Natural killer cell (primary cell): ENCODE data around the gene PODXL. TPM values are rescaled to one million over a fixed set of nuclear protein-coding genes. Genes with fewer than 3 reads are reported as not detected.
A peak's percentile ranks its signal among the peaks of the same experiment; 100 is the strongest.
"Not testable (repeated sequence)": the region's sequence is repeated elsewhere in the genome, so short reads cannot be mapped to it uniquely, and the experiment has no call there.

ENCODE experiments used
- ATAC-seq, 3 donors: fragments of 150-1000 bp in 2 of 3; fragments of 200-7000 bp in 1 of 3; cut with Tn5 transposase; 1 replicate in 1 of 3; 2 replicates in 2 of 3; pipeline ENCODE4 v1.10.0; 2021; ENCODE audit warnings: mild to moderate bottlenecking in 2 of 3, moderate library complexity in 2 of 3
- DNase-seq, 2 donors: peaks; one replicate each; pipeline versions ENCODE4 v3.0.0 to v3.0.0-alpha.2; 2013 to 2021; ENCODE audit warnings: mixed read lengths in 1 of 2
- H3K27ac ChIP-seq: one replicate; pipeline ENCODE4 v1.5.1; 2013; ENCODE audit warnings: mild to moderate bottlenecking, low read length
- H3K27me3 ChIP-seq: one replicate; pipeline ENCODE4 v1.6.1; 2013; ENCODE audit warnings: low read length; ENCODE audit not compliant: control insufficient read depth, insufficient read depth
- H3K36me3 ChIP-seq: one replicate; pipeline ENCODE4 v1.6.1; 2013; ENCODE audit warnings: low read length; ENCODE audit not compliant: control insufficient read depth, insufficient read depth
- H3K4me1 ChIP-seq: one replicate; pipeline ENCODE4 v1.6.1; 2013; ENCODE audit warnings: low read length; ENCODE audit not compliant: control insufficient read depth, insufficient read depth
- H3K4me3 ChIP-seq: one replicate; pipeline ENCODE4 v1.5.1; 2013; ENCODE audit warnings: low read length
- H3K9me3 ChIP-seq: one replicate; pipeline ENCODE4 v1.6.1; 2013; ENCODE audit warnings: low read length; ENCODE audit not compliant: control insufficient read depth, insufficient read depth
- H3K27ac Mint-ChIP-seq, 2 donors: one replicate each; pipeline ENCODE4 v1.8.0; 2022; ENCODE audit warnings: mild to moderate bottlenecking in 2 of 2, mixed read lengths in 2 of 2, moderate library complexity in 1 of 2
- H3K27me3 Mint-ChIP-seq, 2 donors: one replicate each; pipeline ENCODE4 v1.8.0; 2022; ENCODE audit warnings: low read depth in 2 of 2, mixed read lengths in 2 of 2
- H3K36me3 Mint-ChIP-seq: one replicate; pipeline ENCODE4 v1.8.0; 2022; ENCODE audit warnings: mixed read lengths
- H3K4me1 Mint-ChIP-seq, 2 donors: one replicate each; pipeline ENCODE4 v1.8.0; 2022; ENCODE audit warnings: mixed read lengths in 2 of 2
- H3K4me3 Mint-ChIP-seq: one replicate; pipeline ENCODE4 v1.8.0; 2022; ENCODE audit warnings: mild to moderate bottlenecking, moderate library complexity, mixed read lengths
- H3K9me3 Mint-ChIP-seq, 2 donors: one replicate each; pipeline ENCODE4 v1.8.0; 2022; ENCODE audit warnings: mixed read lengths in 2 of 2
- WGBS: methylation state at CpG from one replicate; pipeline ENCODE4 v1.1.7; 2013; ENCODE audit warnings: missing lambda C conversion rate; ENCODE audit not compliant: insufficient coverage; 5-methylcytosine and 5-hydroxymethylcytosine counted together
- intact Hi-C: fragments of 100-400 bp; cut with micrococcal nuclease; formaldehyde crosslinking; loops from one replicate; pipeline ENCODE4 v1.14.2; 2022
- total RNA-seq, 4 donors: library from RNA; stranded (reverse); fragments of 120-200 nt in 1 of 4; gene quantifications; one replicate each; pipeline versions ENCODE4 v1.2.3 to v1.2.4, GENCODE V29; 2013 to 2022
- TF ChIP-seq, protein P1 (sequence below): fragments of 200-600 bp; IDR thresholded peaks from one replicate; pipeline ENCODE4 v1.8.0; 2022; ENCODE audit warnings: antibody characterized with exemption

Gene PODXL
- total RNA-seq, 3 donors from 2014 or later (not counting 1 experiment from before 2014, with no cell fraction given): 0.35 to 1.4 (median 0.88) TPM

GRCh38 chr7:131467788-131468187 is 88.6 kb downstream of the PODXL start:
- H3K9me3 ChIP-seq: no peaks in the 10 kb centered on the region
- Mint-ChIP-seq H3K27ac (peak overlapping the region in 1 of 2 donors; percentile 5), H3K4me1 (no peaks in the 10 kb centered on the region), H3K36me3 (peaks cover 35% of the 10 kb centered on the region), H3K4me3 (no peak overlapping the region), H3K9me3 (no peaks in the 10 kb centered on the region), H3K27me3 (no peaks in the 10 kb centered on the region)
- intact Hi-C loops: no loop called here
- TF ChIP-seq, protein P1, sequence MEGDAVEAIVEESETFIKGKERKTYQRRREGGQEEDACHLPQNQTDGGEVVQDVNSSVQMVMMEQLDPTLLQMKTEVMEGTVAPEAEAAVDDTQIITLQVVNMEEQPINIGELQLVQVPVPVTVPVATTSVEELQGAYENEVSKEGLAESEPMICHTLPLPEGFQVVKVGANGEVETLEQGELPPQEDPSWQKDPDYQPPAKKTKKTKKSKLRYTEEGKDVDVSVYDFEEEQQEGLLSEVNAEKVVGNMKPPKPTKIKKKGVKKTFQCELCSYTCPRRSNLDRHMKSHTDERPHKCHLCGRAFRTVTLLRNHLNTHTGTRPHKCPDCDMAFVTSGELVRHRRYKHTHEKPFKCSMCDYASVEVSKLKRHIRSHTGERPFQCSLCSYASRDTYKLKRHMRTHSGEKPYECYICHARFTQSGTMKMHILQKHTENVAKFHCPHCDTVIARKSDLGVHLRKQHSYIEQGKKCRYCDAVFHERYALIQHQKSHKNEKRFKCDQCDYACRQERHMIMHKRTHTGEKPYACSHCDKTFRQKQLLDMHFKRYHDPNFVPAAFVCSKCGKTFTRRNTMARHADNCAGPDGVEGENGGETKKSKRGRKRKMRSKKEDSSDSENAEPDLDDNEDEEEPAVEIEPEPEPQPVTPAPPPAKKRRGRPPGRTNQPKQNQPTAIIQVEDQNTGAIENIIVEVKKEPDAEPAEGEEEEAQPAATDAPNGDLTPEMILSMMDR: no peak
- 99% methylated on average over 5 of the region's 5 CpGs for WGBS
- H3K4me3 ChIP-seq: no peak overlapping the region
- H3K27ac ChIP-seq: no peak overlapping the region
- H3K36me3 ChIP-seq: peaks cover 76% of the 10 kb centered on the region
- H3K27me3 ChIP-seq: no peaks in the 10 kb centered on the region
- DNase-seq (no peak), ATAC-seq (no peak)
- no peaks in the 10 kb centered on the region for H3K4me1 ChIP-seq

- no peaks in the 10 kb centered on the region for H3K9me3 Mint-ChIP-seq
- H3K9me3 ChIP-seq: no peaks in the 10 kb centered on the region
- DNase-seq (no peak), ATAC-seq (no peak)
- no peaks in the 10 kb centered on the region for H3K4me1 ChIP-seq
- H3K4me3 Mint-ChIP-seq: no peak overlapping the region
- H3K27ac ChIP-seq: no peak overlapping the region
- intact Hi-C loops: no loop called here
- no peaks in the 10 kb centered on the region for H3K27me3 Mint-ChIP-seq
- 91% methylated on average over 10 of the region's 12 CpGs for whole genome bisulfite sequencing
- H3K4me3 ChIP-seq: no peak overlapping the region
- H3K36me3 ChIP-seq: peaks cover 75% of the 10 kb centered on the region
- no peak overlapping the region for H3K27ac Mint-ChIP-seq
- H3K36me3 Mint-ChIP-seq: peaks cover 35% of the 10 kb centered on the region
- no peaks in the 10 kb centered on the region for H3K4me1 Mint-ChIP-seq
- H3K27me3 ChIP-seq: no peaks in the 10 kb centered on the region
- TF ChIP-seq, protein P1: no peak
These were observed 89.6 kb downstream of the PODXL start for GRCh38 chr7:131466735-131467365.

DNA sequence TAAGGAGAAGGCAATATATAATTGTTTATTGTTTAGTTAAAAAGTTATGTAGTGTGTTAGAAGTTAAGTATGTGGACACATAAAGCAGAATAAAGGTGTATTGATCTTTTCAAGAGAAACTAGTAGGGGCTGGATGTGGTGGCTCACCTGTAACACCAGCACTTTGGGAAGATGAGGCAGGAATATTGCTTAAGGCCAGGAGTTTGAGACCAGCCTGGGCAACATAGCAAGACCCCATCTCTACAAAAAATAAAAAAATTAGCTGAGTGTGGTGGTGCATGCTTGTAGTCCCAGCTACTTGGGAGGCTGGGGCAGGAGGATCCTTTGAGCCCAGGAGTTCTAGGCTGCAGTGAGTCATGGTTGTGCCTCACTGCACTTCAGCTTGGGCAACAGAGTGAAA is 93.7 kb downstream of the PODXL start:
- H3K4me1 ChIP-seq, H3K27me3 Mint-ChIP-seq, H3K4me3 Mint-ChIP-seq, H3K36me3 Mint-ChIP-seq, H3K27ac ChIP-seq, ATAC-seq, H3K27me3 ChIP-seq, DNase-seq, intact Hi-C loops, H3K27ac Mint-ChIP-seq, H3K4me1 Mint-ChIP-seq, H3K9me3 Mint-ChIP-seq, H3K9me3 ChIP-seq, H3K4me3 ChIP-seq: not testable (repeated sequence)
- H3K36me3 ChIP-seq: peaks cover 47% of the 10 kb centered on the region

GRCh38 chr7:131462059-131462458 is 94.4 kb downstream of the PODXL start:
- H3K27ac ChIP-seq: no peak overlapping the region
- Mint-ChIP-seq H3K27ac (no peak overlapping the region), H3K9me3 (no peaks in the 10 kb centered on the region), H3K4me1 (no peaks in the 10 kb centered on the region), H3K4me3 (no peak overlapping the region), H3K27me3 (no peaks in the 10 kb centered on the region), H3K36me3 (no peaks in the 10 kb centered on the region)
- intact Hi-C loops: no loop called here
- no peaks in the 10 kb centered on the region for H3K9me3 ChIP-seq
- H3K4me3 ChIP-seq: no peak overlapping the region
- no peaks in the 10 kb centered on the region for H3K27me3 ChIP-seq
- ATAC-seq (no peak), DNase-seq (no peak)
- peaks cover 40% of the 10 kb centered on the region for H3K36me3 ChIP-seq
- no CpG with 5 or more reads among the region's 3 CpGs for WGBS
- TF ChIP-seq, protein P1: no peak
- no peaks in the 10 kb centered on the region for H3K4me1 ChIP-seq
